Urinary bladder (tissue), 4 donors: ENCODE measurements around the gene PODN. TPM values are rescaled to one million over a fixed set of nuclear protein-coding genes. Genes with fewer than 3 reads are reported as not detected.

Experiments used
- DNase-seq: peaks from one replicate; pipeline ENCODE4 v3.0.0-alpha.2; 2015; ENCODE audit errors: extremely low spot score
- H3K27ac ChIP-seq: one replicate; pipeline ENCODE4 v1.5.1; 2013; ENCODE audit warnings: low read depth, mild to moderate bottlenecking, moderate library complexity
- H3K36me3 ChIP-seq: one replicate; pipeline ENCODE4 v1.6.1; 2013; ENCODE audit warnings: mild to moderate bottlenecking, moderate library complexity; ENCODE audit not compliant: insufficient read depth
- H3K4me1 ChIP-seq: one replicate; pipeline ENCODE4 v1.6.1; 2013; ENCODE audit warnings: mild to moderate bottlenecking, moderate library complexity; ENCODE audit not compliant: insufficient read depth
- H3K4me3 ChIP-seq: one replicate; pipeline ENCODE4 v1.5.1; 2013; ENCODE audit warnings: low read depth, low read length
- WGBS: extraction: QIAGEN DNeasy Blood & Tissue Kit; methylation state at CpG from one replicate; pipeline ENCODE4 v1.1.7; 2013; 5-methylcytosine and 5-hydroxymethylcytosine counted together
- polyA plus RNA-seq: library from polyadenylated mRNA; stranded (reverse); fragments of 200-250 nt; gene quantifications from one replicate; pipeline ENCODE4 v1.2.3, GENCODE V29; 2013
- total RNA-seq: library from RNA; depleted of rRNA; stranded (reverse); fragments of >200 nt; gene quantifications from one replicate; pipeline ENCODE4 v1.2.3, GENCODE V29; 2014
- donor health status: healthy with polysubstance abuse.
- donor health status: healthy.

Gene PODN
- total and polyA plus RNA-seq, 2 donors = 17.1 to 224 TPM

GRCh38 chr1:53038566-53038965, 23.4 kb upstream of the PODN start:
- Histone ChIP-seq H3K36me3 (peaks cover 5% of the 10 kb centered on the region), H3K4me3 (no peak overlapping the region), H3K4me1 (no peaks in the 10 kb centered on the region), H3K27ac (no peak overlapping the region)
- 91% methylated on average over 3 of the region's 3 CpGs for WGBS
- DNase-seq = no peak

- Histone ChIP-seq H3K27ac (no peak overlapping the region), H3K36me3 (peaks cover 5% of the 10 kb centered on the region), H3K4me3 (no peak overlapping the region), H3K4me1 (no peaks in the 10 kb centered on the region)
- DNase-seq = no peak
These were observed 18.7 kb upstream of the PODN start for GRCh38 chr1:53043271-53043670.

- no peak overlapping the region for H3K27ac ChIP-seq
- peaks cover 1% of the 10 kb centered on the region for H3K36me3 ChIP-seq
- no peak for DNase-seq
- H3K4me3 ChIP-seq = no peak overlapping the region
- WGBS = 90% methylated on average over 5 of the region's 5 CpGs
- no peaks in the 10 kb centered on the region for H3K4me1 ChIP-seq
These were observed 17.1 kb upstream of the PODN start for GRCh38 chr1:53044926-53045325.

GRCh38 chr1:53046930-53047329, 15.1 kb upstream of the PODN start:
- Histone ChIP-seq H3K36me3 (no peaks in the 10 kb centered on the region), H3K4me3 (no peak overlapping the region), H3K4me1 (no peaks in the 10 kb centered on the region), H3K27ac (no peak overlapping the region)
- no peak for DNase-seq
- 45% methylated on average over 2 of the region's 2 CpGs for WGBS

- no peak overlapping the region for H3K4me3 ChIP-seq
- 66% methylated on average over 5 of the region's 5 CpGs for WGBS
- no peak for DNase-seq
- no peaks in the 10 kb centered on the region for H3K4me1 ChIP-seq
- H3K27ac ChIP-seq = no peak overlapping the region
- H3K36me3 ChIP-seq = peaks cover 2% of the 10 kb centered on the region
These were observed 14.0 kb upstream of the PODN start for GRCh38 chr1:53047737-53048736.

GRCh38 chr1:53048960-53049573, 12.9 kb upstream of the PODN start:
- Histone ChIP-seq H3K36me3 (peaks cover 2% of the 10 kb centered on the region), H3K4me1 (no peaks in the 10 kb centered on the region), H3K4me3 (no peak overlapping the region), H3K27ac (no peak overlapping the region)
- 81% methylated on average over 3 of the region's 3 CpGs for whole genome bisulfite sequencing
- no peak for DNase-seq

GRCh38 chr1:53049574-53049967, 12.4 kb upstream of the PODN start:
- peaks cover 2% of the 10 kb centered on the region for H3K36me3 ChIP-seq
- no peak overlapping the region for H3K27ac ChIP-seq
- WGBS = 83% methylated on average over 3 of the region's 3 CpGs
- no peak overlapping the region for H3K4me3 ChIP-seq
- H3K4me1 ChIP-seq = no peaks in the 10 kb centered on the region
- no peak for DNase-seq

- H3K4me1 ChIP-seq = no peaks in the 10 kb centered on the region
- no peak for DNase-seq
- H3K36me3 ChIP-seq = peaks cover 2% of the 10 kb centered on the region
- no peak overlapping the region for H3K27ac ChIP-seq
- WGBS = 80% methylated on average over 2 of the region's 2 CpGs
- no peak overlapping the region for H3K4me3 ChIP-seq
These were observed 11.7 kb upstream of the PODN start for GRCh38 chr1:53050310-53050709.

GRCh38 chr1:53051676-53052075, 10.3 kb upstream of the PODN start:
- 13% methylated on average over 1 of the region's 1 CpG for WGBS
- no peaks in the 10 kb centered on the region for H3K4me1 ChIP-seq
- no peak overlapping the region for H3K27ac ChIP-seq
- DNase-seq = no peak
- no peak overlapping the region for H3K4me3 ChIP-seq
- peaks cover 2% of the 10 kb centered on the region for H3K36me3 ChIP-seq

- Histone ChIP-seq H3K4me1 (no peaks in the 10 kb centered on the region), H3K4me3 (no peak overlapping the region), H3K27ac (no peak overlapping the region), H3K36me3 (no peaks in the 10 kb centered on the region)
- DNase-seq = no peak
- WGBS = 54% methylated on average over 2 of the region's 2 CpGs
These were observed 4.9 kb upstream of the PODN start for GRCh38 chr1:53057127-53057526.

- H3K36me3 ChIP-seq = no peaks in the 10 kb centered on the region
- H3K4me1 ChIP-seq = no peaks in the 10 kb centered on the region
- DNase-seq = no peak
- no peak overlapping the region for H3K4me3 ChIP-seq
- 36% methylated on average over 1 of the region's 1 CpG for WGBS
- no peak overlapping the region for H3K27ac ChIP-seq
These were observed 1.4 kb upstream of the PODN start for GRCh38 chr1:53060579-53060978.

- no peaks in the 10 kb centered on the region for H3K36me3 ChIP-seq
- DNase-seq = peak; percentile 21
- no peak overlapping the region for H3K27ac ChIP-seq
- peak overlapping the region; percentile 61 for H3K4me3 ChIP-seq
- H3K4me1 ChIP-seq = no peaks in the 10 kb centered on the region
- WGBS = 49% methylated on average over 19 of the region's 19 CpGs
These were observed 722 bp upstream of the PODN start for GRCh38 chr1:53061123-53061858.

- Histone ChIP-seq H3K4me1 (no peaks in the 10 kb centered on the region), H3K4me3 (peak overlapping the region; percentile 61), H3K27ac (no peak overlapping the region), H3K36me3 (no peaks in the 10 kb centered on the region)
- WGBS = 19% methylated on average over 61 of the region's 61 CpGs
- DNase-seq = no peak
These were observed 937 bp downstream of the PODN start for GRCh38 chr1:53062708-53063591.
